ENCODE measurements around the gene FOXP1. TPM values are rescaled to one million over a fixed set of nuclear protein-coding genes. Genes with fewer than 3 reads are reported as not detected.

Gene FOXP1
- total RNA-seq, 1 donor from 2014 or later: 195 TPM

GRCh38 chr3:71358243-71358642 lies 225.3 kb downstream of the FOXP1 start:
- H3K27ac Mint-ChIP-seq (ENCODE audit: unreplicated experiment): peak overlapping the region; percentile 1
- H3K27me3 Mint-ChIP-seq (ENCODE audit: unreplicated experiment): no peaks in the 10 kb centered on the region
- no peak for DNase-seq (ENCODE audit: extremely low spot score, unreplicated experiment)
- H3K9me3 Mint-ChIP-seq (ENCODE audit: unreplicated experiment): no peaks in the 10 kb centered on the region
- H3K36me3 Mint-ChIP-seq (ENCODE audit: unreplicated experiment): peaks cover 16% of the 10 kb centered on the region
- H3K4me3 Mint-ChIP-seq (ENCODE audit: unreplicated experiment): no peak overlapping the region
- peaks cover 6% of the 10 kb centered on the region for H3K4me1 Mint-ChIP-seq (ENCODE audit: unreplicated experiment)
- TF ChIP-seq CTCF (IDR thresholded peaks at IDR 0.05): no peak

- H3K27me3 Mint-ChIP-seq (ENCODE audit: unreplicated experiment): no peaks in the 10 kb centered on the region
- DNase-seq (ENCODE audit: extremely low spot score, unreplicated experiment): no peak
- H3K36me3 Mint-ChIP-seq (ENCODE audit: unreplicated experiment): peaks cover 16% of the 10 kb centered on the region
- no peaks in the 10 kb centered on the region for H3K9me3 Mint-ChIP-seq (ENCODE audit: unreplicated experiment)
- H3K4me3 Mint-ChIP-seq (ENCODE audit: unreplicated experiment): no peak overlapping the region
- H3K27ac Mint-ChIP-seq (ENCODE audit: unreplicated experiment): no peak overlapping the region
- H3K4me1 Mint-ChIP-seq (ENCODE audit: unreplicated experiment): peaks cover 10% of the 10 kb centered on the region
- TF ChIP-seq CTCF (IDR thresholded peaks at IDR 0.05): no peak
These were observed 227.3 kb downstream of the FOXP1 start for GRCh38 chr3:71356265-71356664.

- no peak overlapping the region for H3K27ac Mint-ChIP-seq (ENCODE audit: unreplicated experiment)
- TF ChIP-seq CTCF (IDR thresholded peaks at IDR 0.05): no peak
These were observed 227.7 kb downstream of the FOXP1 start for GRCh38 chr3:71355862-71356261.

GRCh38 chr3:71355037-71355436 lies 228.5 kb downstream of the FOXP1 start:
- Mint-ChIP-seq H3K4me1 (ENCODE audit: unreplicated experiment) (peaks cover 10% of the 10 kb centered on the region), H3K9me3 (ENCODE audit: unreplicated experiment) (no peaks in the 10 kb centered on the region), H3K36me3 (ENCODE audit: unreplicated experiment) (peaks cover 18% of the 10 kb centered on the region), H3K27ac (ENCODE audit: unreplicated experiment) (no peak overlapping the region), H3K27me3 (ENCODE audit: unreplicated experiment) (no peaks in the 10 kb centered on the region), H3K4me3 (ENCODE audit: unreplicated experiment) (no peak overlapping the region)
- no peak for TF ChIP-seq CTCF (IDR thresholded peaks at IDR 0.05)
- DNase-seq (ENCODE audit: extremely low spot score, unreplicated experiment): no peak

More at GRCh38 chr3:71355862-71356261, 227.7 kb downstream of the FOXP1 start:
- H3K27me3 Mint-ChIP-seq (ENCODE audit: unreplicated experiment): no peaks in the 10 kb centered on the region
- no peaks in the 10 kb centered on the region for H3K9me3 Mint-ChIP-seq (ENCODE audit: unreplicated experiment)
- H3K4me3 Mint-ChIP-seq (ENCODE audit: unreplicated experiment): no peak overlapping the region
- H3K36me3 Mint-ChIP-seq (ENCODE audit: unreplicated experiment): peaks cover 16% of the 10 kb centered on the region
- no peak for DNase-seq (ENCODE audit: extremely low spot score, unreplicated experiment)
- H3K4me1 Mint-ChIP-seq (ENCODE audit: unreplicated experiment): peaks cover 10% of the 10 kb centered on the region

- DNase-seq (ENCODE audit: extremely low spot score, unreplicated experiment): no peak
- peaks cover 14% of the 10 kb centered on the region for H3K4me1 Mint-ChIP-seq (ENCODE audit: unreplicated experiment)
- H3K27ac Mint-ChIP-seq (ENCODE audit: unreplicated experiment): no peak overlapping the region
- no peak overlapping the region for H3K4me3 Mint-ChIP-seq (ENCODE audit: unreplicated experiment)
- H3K27me3 Mint-ChIP-seq (ENCODE audit: unreplicated experiment): no peaks in the 10 kb centered on the region
- TF ChIP-seq CTCF (IDR thresholded peaks at IDR 0.05): no peak
- H3K36me3 Mint-ChIP-seq (ENCODE audit: unreplicated experiment): peaks cover 8% of the 10 kb centered on the region
- no peaks in the 10 kb centered on the region for H3K9me3 Mint-ChIP-seq (ENCODE audit: unreplicated experiment)
These were observed 232.0 kb downstream of the FOXP1 start for GRCh38 chr3:71351403-71352149.
